ENCODE data around the gene CDH26.

The CDH26 gene

DNA sequence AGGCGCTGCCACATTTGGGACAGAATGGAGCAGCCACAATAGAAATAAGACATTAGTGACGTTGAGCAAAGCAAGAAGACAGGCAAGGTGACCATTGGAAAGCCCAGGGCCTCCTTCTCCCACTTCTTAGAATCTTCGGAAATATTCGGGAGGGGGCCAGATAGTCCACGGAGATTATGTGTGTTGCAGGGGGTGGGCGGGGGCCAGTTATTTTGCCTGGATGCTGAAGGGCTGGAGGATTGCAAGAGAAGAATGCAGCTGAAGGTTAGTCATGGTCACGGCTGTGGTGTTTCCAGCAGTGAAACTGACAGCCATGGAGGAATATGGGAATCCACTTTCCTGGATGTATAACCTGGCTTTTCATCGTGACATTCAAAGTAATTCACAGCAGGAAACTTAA, 88.6 kb downstream of the CDH26 start:
- DNase-seq (ENCODE audit: low spot score): no peak

GRCh38 chr20:60048634-60049521, 90.7 kb downstream of the CDH26 start:
- no peak for DNase-seq (ENCODE audit: low spot score)

- no peak for DNase-seq (ENCODE audit: low spot score)
Measured at GRCh38 chr20:60049601-60050000, 91.4 kb downstream of the CDH26 start.

- DNase-seq (ENCODE audit: low spot score): peak; percentile 37
Measured at GRCh38 chr20:60050193-60050947, 92.1 kb downstream of the CDH26 start.

DNA sequence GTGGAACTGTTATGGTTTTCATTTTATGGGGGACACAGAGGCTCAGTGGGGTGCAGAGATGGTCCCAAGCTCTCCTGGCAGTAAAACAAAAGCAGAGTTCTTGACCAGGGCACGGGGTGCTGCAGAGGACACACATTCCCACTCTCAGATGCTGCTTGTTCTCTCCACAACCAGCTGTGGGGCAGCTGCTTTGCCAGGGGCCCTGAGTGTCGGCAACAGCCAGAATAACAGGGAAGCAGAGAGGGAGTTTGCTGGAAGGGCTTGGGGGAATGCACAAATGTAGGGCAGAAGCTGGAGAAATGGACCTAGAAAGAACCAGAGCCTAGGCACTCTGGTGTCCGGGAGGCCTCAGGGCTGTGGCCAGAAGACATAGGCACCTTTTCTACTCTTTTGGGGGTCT, 93.7 kb downstream of the CDH26 start:
- no peak for DNase-seq (ENCODE audit: low spot score)

DNA sequence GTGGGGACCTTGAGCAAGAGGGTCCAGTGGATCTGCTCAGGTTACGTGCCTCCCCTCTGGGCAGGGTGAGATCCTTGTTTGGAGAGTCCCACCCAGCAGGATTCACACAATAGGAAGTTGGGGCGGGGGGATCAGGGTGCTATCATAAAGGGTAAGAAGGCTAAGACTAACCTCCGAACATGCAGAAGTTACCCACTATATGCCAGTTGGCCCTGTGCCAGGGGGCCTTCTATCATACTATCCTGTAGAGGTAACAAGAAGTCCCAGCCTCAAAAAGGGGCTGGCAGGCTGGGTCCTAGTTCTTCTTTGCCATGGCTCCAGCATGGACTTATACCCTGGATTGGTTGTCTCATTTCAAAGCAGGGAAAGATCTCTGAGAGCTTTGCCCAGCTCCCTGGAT, 94.1 kb downstream of the CDH26 start:
- DNase-seq (ENCODE audit: low spot score): no peak

DNA sequence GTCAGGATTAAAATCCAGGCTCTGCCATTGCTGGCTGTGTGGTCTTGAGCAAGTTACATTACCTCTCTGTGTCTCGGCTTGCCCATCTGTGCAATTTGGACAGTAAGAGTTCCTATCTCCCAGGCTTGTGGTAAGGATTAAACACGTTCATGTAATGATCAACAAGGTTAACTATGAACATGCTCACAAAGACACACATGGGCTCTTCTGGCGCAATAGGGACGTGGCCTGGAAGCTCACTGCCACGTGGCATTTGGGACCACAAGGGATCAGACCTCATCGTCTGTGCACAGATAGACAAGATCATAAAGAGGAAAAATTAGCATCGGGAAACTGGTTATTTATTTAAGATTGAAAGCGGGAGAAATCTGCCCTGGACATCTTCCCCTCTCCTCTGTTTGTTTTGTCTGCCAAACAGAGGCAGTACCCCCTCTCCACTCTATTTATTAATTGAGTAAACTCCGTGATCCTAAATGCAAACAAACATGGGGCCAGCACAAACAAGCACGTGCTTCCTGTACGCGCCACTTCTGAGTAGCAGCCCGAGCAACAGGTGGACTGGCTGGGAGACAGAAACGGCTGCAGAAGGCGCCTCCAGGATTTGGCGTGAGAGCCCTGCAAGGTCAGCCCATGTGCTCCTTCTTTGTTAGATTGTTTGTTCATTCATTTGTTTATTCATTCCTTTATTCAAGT, 95.0 kb downstream of the CDH26 start:
- no peak for DNase-seq (ENCODE audit: low spot score)

- DNase-seq (ENCODE audit: low spot score): no peak
Measured at GRCh38 chr20:60053818-60054190, 95.6 kb downstream of the CDH26 start.

GRCh38 chr20:60054716-60055634, 96.8 kb downstream of the CDH26 start:
- no peak for DNase-seq (ENCODE audit: low spot score)

GRCh38 chr20:60055740-60056139, 97.5 kb downstream of the CDH26 start:
- DNase-seq (ENCODE audit: low spot score): no peak

DNA sequence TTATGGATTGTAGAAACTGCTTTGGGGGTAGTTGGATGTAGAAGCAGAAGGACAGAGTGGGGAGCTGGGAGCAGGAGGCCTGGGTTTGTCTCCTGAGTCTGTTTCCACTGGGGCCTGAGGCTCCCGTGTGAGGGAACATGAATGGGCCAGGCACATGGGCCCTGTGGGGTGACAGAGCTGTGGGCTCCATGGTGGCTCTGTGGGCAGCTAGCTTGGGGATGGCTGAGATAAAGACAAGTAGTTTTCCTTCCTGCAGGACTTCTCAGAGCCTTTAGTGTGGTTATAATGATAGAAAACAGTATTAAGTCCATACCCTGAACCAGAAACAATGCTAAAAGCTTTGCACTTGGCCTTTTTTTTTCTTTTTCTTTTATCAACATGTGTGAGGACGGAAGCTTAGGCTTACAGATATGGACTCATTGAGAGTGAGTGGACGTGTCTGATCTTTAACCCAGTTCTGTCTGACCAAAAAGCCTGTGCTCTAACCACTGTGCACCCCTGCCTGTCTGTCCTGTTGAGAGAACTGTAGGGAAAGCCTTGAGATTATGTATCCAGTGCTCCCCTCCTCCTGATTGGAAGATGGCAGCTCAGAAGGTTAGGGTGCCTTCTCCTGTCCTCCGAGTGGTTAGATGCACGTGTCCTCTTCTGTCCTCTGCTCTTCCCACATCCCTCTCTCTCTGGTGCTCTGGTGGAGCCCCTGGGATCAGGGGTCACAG, 98.3 kb downstream of the CDH26 start:
- no peak for DNase-seq (ENCODE audit: low spot score)

GRCh38 chr20:60057123-60057865, 99.1 kb downstream of the CDH26 start:
- DNase-seq (ENCODE audit: low spot score): peak; percentile 63

DNA sequence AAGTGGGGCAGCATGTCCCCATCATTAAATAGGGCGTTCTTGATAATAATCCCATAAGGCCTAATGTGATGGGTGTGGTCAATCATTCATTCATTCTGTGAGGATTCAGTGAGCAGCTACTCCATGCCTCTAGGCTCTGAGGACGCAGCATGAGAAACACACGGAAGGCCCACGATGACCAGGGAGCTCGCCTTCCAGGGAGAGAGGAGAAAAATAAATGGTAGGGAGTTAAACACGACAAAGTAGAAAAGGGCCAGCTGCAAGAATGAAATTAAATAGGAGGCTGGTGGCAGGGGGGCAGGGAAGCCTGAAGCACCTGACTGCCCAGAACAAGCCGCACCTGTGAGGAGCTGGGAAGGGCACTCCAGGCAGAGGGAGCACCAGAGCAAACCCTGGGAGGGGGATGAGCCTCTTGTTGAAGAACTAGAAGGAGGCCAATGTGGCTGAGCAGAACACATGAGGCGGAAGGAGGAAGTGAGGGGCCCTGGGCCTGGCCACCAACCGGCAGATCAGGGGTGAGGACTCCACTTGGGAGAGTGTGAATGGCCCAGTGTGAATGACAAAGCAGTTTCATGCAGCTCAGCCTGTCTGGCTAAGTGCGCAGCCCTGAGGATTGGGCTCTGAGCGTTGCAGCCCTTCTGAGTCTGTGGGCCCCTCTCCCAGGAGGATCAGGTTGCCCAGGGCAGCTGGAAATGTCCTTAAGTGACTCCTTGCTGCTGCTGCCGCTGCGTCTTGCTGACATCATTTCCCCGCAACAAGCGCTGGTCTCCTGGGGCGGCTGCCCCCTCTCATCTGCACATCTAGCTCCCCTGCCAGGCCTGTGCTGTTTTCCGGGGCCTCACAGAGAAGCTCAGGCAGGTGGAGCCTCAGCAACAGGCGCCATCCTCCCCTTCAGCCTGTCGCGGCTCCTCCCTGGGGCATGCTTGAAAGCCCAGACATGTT, 99.9 kb downstream of the CDH26 start:
- no peak for DNase-seq (ENCODE audit: low spot score)

DNA sequence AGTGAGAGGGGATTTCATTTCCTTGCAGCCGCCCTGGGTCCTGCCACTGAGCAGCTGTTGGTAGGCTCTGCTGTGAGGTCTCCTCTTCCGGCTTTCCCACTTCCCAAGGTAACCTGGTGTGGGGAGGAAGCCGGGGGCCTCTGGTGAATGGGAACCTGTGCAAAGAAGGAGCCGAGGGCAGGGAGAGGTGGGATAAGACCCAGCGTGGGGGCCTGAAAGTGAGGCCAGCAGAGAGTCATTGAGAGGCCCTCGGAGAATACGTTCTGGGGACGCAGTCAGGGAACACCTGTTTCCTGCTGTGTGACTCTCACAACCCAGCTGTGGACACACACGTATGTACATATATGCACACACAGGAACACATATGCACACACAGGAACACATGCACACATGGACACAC, 100.7 kb downstream of the CDH26 start:
- no peak for DNase-seq (ENCODE audit: low spot score)

GRCh38 chr20:60060006-60060557, 101.9 kb downstream of the CDH26 start:
- DNase-seq (ENCODE audit: low spot score): no peak

- no peak for DNase-seq (ENCODE audit: low spot score)
Measured at GRCh38 chr20:60060593-60060992, 102.4 kb downstream of the CDH26 start.

DNA sequence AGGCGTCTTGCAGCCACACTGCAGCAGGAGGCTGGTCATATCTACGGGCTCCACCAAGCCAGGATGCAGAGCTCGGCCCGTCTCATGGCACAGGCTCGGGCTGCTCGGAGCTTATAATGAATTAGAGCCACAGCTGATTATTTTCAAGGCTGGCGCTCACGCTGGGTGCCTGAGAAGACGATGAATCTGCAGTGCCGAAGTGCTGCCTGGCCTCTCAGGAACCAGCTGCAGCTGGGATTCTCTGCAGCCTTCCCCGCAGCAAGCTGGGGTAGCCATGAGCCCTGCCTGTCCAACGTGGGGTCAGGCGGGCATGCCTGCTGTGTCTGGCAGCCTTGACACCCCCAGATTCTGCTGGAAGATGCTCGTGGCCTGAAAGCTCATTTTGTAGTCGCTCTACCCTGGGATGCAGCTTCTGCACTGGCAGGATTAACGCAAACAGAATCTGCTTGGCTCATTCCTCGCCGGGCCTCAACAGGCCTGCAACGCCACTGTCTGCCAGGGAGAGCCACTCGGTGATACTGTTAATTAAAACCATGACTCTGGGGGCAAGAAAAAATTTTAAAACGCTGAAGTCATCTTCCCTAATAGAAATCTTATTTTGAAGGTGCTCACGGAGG, 104.3 kb downstream of the CDH26 start:
- no peak for DNase-seq (ENCODE audit: low spot score)

- no peak for DNase-seq (ENCODE audit: low spot score)
Measured at GRCh38 chr20:60063048-60063451, 104.8 kb downstream of the CDH26 start.

Data from HuH-7 (cell line).